SHP77 (cell line): ENCODE measurements around the gene NCF1.
"Not testable (repeated sequence)": the region's sequence is repeated elsewhere in the genome, so short reads cannot be mapped to it uniquely, and the experiment has no call there.

Source experiments
- DNase-seq, 2 experiments: peaks; one replicate each; lab custom pipeline; 2025; lab: John Stamatoyannopoulos, UW

The NCF1 gene

DNA sequence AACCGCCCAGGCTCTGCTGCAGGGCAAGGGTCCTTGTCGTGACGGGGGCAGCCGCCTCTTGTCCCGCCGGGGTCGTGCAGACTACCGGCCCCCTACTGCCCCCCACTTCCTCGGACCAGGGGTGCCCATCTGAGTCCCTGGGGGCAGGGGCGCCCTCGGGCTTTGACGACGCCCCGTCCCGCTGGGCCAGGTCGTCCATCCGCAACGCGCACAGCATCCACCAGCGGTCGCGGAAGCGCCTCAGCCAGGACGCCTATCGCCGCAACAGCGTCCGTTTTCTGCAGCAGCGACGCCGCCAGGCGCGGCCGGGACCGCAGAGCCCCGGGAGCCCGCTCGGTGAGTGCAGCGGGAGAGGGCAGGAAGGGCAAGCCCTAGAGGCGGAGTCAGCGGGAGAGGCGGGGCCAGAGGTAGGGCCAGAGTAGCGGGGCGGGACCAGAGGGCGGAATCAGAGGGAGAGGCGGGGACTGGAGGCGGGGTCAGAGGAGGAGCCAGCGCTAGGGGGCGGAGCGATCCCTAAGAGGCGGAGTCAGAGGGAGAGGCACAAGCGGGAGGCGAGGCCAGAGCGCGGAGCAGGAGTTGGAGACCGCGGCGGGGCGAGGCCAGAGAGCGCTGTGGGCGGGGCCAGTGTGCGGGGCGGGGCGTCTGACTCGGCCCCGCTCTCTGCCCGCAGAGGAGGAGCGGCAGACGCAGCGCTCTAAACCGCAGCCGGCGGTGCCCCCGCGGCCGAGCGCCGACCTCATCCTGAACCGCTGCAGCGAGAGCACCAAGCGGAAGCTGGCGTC lies 14.7 kb downstream of the NCF1 start:
- peak; percentile 24 to 29 for DNase-seq

DNA sequence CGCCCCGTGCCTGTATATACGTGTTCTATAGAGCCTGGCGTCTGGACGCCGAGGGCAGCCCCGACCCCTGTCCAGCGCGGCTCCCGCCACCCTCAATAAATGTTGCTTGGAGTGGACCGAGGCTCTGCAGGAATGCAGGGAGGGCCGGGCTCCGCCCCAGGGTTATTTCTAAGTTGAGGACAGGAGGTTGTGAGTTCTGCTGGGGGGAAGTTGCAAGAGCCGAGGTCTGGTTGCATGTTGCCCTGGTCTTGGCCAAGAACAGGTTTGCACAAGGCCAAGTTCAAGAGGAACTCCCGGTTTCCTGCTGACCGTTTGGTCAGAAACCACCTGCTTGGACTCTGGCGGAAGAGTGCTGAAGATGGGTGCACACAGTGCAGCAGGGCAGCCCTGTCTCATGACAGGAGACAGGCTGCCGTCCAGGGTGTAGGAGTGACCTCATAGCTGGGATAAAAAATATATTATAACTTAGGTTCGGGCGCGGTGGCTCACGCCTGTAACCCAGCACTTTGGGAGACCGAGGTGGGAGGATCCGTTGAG lies 15.5 kb downstream of the NCF1 start:
- not testable (repeated sequence) for DNase-seq

DNA sequence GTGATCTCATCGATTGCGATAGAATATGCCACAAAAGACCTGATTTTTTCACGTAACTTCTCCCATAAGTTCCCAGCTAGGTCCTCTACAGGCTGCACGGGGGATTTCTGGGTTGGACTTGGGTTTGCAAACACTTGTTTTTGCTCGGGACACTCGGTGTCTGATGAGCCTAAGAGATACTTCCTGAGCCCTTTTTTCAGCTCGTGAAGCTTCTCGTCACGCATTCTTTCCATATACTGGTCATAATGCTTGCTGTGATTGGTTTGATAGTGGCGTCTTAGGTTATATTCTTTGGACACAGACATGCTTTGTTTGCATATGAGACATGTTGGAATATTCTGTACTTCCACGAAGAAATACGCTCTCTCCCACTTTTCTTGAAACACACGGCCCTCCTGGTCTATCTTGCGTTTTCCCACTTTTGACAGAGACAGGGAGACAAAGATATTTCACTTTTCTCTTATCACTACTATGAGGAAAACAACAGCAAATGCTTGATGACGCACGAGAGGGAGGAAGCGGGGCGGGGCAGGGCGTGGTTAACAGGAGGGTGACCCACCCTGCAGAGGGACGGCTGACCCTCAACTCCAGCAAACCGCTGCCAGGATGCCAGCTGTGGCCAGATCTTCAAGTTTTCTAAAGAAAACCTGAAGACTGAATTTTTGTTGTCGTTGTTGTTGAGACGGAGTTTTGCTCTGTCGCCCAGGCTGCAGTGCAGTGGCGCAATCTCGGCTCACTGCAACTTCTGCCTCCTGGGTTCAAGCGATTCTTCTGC lies 24.2 kb downstream of the NCF1 start:
- not testable (repeated sequence) for DNase-seq

DNA sequence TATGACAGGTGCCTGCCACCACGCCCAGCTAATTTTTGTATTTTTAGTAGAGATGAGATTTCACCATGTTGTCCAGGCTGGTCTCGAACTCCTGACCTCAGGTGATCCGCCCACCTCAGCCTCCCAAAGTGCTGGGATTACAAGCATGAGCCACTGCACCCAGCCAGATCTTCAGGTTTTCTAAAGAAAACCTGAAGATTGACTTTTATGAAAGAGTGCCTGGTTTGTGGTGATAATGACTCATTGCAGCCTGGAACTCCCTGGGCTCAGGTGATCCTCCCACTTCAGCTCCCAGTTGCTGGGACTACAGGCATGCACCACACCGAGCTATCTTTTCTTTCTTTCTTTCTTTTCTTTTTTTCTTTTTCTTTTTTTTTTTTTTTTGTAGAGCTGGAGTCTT lies 24.8 kb downstream of the NCF1 start:
- DNase-seq: not testable (repeated sequence)

DNA sequence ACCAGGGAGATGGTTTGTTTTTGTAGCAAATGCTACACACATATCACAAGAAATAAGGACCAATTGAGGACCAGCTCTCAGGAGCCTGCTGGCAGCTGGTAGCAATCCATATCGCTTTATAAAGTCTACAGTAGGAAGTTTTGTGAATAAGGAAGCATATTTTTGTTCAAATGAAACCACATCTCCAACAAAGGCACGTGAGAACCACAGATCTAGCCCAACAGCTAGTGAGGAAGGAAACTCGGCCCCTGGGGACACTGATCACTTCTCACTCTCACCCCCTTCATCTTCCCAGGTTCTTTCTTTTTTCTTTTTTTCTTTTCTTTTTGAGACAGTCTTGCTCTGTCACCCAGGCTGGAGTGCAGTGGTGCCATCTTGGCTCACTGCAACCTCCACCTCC lies 42.1 kb downstream of the NCF1 start:
- not testable (repeated sequence) for DNase-seq

DNA sequence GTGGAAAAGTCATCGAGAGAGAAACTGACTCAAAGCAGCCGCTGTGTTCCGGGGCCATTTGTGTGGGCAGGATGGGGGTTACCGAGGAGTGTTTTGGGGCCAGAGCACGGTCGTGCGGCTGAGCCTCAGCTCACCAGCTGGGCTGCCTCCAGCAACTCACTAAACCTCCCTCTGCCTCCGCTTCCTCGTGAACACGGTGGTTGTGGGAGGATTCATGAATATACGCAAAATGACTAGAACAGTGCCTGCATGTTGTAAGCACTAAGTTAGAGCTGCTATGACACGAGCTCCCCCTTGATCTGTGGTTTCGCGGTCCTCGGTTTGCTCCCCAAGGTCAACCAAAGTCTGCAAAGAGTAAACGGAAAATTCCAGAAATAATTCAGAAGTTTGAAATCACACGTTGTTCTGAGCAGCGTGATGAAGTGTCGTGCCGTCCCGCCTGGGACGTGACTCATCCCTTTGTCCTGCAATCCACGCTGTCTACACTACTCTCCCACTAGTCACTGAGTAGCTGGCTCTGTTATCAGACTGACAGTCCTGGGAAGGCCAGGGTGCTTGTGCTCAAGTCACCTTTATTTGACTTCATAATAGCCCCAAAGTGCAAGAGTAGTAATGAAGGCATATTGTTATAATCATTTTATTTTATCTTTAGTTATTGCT lies 46.5 kb downstream of the NCF1 start:
- not testable (repeated sequence) for DNase-seq

DNA sequence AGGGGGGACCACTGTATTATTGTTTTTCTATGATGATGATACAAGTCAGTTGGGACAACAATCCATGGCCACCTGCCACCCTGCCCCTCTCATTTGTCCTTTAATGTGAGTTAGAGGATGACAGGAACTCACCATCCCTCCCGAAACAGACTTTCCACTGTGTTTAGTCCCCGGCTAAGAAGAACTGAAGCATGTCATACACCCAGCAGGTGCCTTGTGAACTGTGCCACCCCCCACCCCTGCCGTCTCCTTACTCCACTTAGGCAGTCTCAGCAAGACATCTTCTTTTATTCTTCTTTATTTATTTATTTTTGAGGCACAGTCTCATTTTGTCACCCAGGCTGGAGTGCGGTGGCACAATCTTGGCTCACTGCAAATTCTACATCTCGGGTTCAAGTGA lies 47.4 kb downstream of the NCF1 start:
- DNase-seq: not testable (repeated sequence)

DNA sequence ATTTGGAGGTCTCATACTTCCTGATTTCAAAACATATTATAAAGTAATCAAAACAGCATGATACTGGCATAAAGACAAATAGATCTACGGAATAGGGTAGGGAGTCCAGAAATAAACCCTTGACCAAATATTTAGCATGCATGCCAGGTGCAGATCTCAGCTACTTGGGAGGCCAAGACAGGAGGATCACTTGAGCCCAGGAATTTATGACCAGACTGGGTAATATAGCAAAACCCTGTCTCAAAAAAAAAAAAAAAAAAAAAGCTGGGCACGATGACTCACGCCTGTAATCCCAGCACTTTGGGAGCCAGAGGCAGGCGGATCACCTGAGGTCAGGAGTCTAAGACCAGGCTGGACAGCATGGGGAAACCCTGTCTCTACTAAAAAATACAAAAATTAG lies 56.1 kb downstream of the NCF1 start:
- DNase-seq: not testable (repeated sequence)

DNA sequence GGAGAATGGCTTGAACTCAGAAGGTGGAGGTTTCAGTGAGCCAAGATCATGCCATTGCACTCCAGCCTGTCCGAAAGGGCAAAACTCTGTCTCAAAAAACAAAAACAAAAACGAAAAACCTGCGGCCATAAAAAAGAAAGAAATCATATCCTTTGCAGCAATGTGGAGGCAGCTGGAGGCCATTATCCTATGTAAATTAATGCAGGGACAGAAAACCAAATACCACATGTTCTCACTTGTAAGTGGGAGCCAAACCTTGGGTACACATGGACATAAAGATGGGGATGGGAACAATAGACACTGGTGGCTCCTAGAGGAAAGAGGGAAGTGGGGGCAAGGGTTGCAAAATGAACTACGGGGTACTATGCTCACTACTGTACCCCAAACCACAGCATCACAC lies 56.6 kb downstream of the NCF1 start:
- DNase-seq: not testable (repeated sequence)
